ENCODE data around the gene TNNI3. TPM values are rescaled to one million over a fixed set of nuclear protein-coding genes. Genes with fewer than 3 reads are reported as not detected.

TNNI3 gene
- total RNA-seq, 2 experiments from 2014 or later: not detected

- Mint-ChIP-seq H3K4me3 (no peak overlapping the region), H3K4me1 (ENCODE audit: low read depth) (no peaks in the 10 kb centered on the region), H3K27me3 (peaks cover 14% of the 10 kb centered on the region), H3K9me3 (no peaks in the 10 kb centered on the region), H3K36me3 (ENCODE audit: low read depth) (no peaks in the 10 kb centered on the region), H3K27ac (no peak overlapping the region)
- H3K4me3 ChIP-seq (ENCODE audit: low read length): no peak overlapping the region
- ATAC-seq (ENCODE audit: poor library complexity): no peak
- H3K4me1 ChIP-seq (ENCODE audit: insufficient read depth, low read length): no peaks in the 10 kb centered on the region
- DNase-seq: no peak
- intact Hi-C loops (cut with DNase I, micrococcal nuclease): no loop called here
- POLR2A ChIA-PET: no interaction called here
- H3K27me3 ChIP-seq (ENCODE audit: control insufficient read depth in 1 of 2, insufficient read depth in 2 of 2, low read length in 2 of 2): peaks cover 4 to 5% of the 10 kb centered on the region in 2 experiments
- H3K9me3 ChIP-seq (ENCODE audit: control insufficient read depth in 1 of 2, insufficient read depth in 1 of 2, low read length in 2 of 2): no peaks in the 10 kb centered on the region
- H3K27ac ChIP-seq (ENCODE audit: low read depth in 1 of 2, low read length in 2 of 2): no peak overlapping the region
- H3K36me3 ChIP-seq (ENCODE audit: insufficient read depth, low read length): no peaks in the 10 kb centered on the region
- CTCF ChIA-PET: no interaction called here
- TF ChIP-seq, protein P1, sequence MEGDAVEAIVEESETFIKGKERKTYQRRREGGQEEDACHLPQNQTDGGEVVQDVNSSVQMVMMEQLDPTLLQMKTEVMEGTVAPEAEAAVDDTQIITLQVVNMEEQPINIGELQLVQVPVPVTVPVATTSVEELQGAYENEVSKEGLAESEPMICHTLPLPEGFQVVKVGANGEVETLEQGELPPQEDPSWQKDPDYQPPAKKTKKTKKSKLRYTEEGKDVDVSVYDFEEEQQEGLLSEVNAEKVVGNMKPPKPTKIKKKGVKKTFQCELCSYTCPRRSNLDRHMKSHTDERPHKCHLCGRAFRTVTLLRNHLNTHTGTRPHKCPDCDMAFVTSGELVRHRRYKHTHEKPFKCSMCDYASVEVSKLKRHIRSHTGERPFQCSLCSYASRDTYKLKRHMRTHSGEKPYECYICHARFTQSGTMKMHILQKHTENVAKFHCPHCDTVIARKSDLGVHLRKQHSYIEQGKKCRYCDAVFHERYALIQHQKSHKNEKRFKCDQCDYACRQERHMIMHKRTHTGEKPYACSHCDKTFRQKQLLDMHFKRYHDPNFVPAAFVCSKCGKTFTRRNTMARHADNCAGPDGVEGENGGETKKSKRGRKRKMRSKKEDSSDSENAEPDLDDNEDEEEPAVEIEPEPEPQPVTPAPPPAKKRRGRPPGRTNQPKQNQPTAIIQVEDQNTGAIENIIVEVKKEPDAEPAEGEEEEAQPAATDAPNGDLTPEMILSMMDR (IDR thresholded peaks at IDR 0.05): no peak
Measured at GRCh38 chr19:55188625-55189024, 31.1 kb upstream of the TNNI3 start.

DNA sequence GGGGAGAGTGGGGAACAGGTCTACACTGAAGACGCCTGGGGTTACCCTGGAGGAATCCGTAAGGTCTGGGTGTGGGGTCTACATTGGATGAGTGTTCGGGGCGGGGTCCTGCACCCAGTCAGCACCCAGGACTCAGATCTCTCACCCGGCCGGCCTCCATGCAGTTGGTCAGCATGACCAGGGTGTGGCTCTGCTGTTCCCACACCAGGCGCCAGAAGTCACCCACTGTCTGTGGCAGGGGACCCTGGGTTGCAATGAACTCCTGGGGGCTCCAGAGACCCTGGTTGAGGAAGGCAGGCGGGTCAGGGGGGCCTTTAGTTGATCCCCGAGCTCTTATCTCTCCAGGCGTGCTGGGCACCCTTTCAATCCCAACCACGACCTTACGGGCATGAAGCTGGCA, 28.5 kb upstream of the TNNI3 start:
- H3K36me3 Mint-ChIP-seq (ENCODE audit: low read depth): no peaks in the 10 kb centered on the region
- H3K36me3 ChIP-seq (ENCODE audit: insufficient read depth, low read length): no peaks in the 10 kb centered on the region
- ChIA-PET POLR2A (no interaction called here), CTCF (no interaction called here)
- ATAC-seq (ENCODE audit: poor library complexity): no peak
- peaks cover 31% of the 10 kb centered on the region for H3K27me3 Mint-ChIP-seq
- no peaks in the 10 kb centered on the region for H3K9me3 Mint-ChIP-seq
- no peaks in the 10 kb centered on the region for H3K4me1 Mint-ChIP-seq (ENCODE audit: low read depth)
- no peak overlapping the region for H3K27ac Mint-ChIP-seq
- H3K4me3 Mint-ChIP-seq: no peak overlapping the region
- H3K4me3 ChIP-seq (ENCODE audit: low read length): no peak overlapping the region
- peaks cover 21 to 22% of the 10 kb centered on the region in 2 experiments for H3K27me3 ChIP-seq (ENCODE audit: control insufficient read depth in 1 of 2, insufficient read depth in 2 of 2, low read length in 2 of 2)
- no peak for DNase-seq
- peaks cover 0 to 10% of the 10 kb centered on the region in 2 experiments for H3K9me3 ChIP-seq (ENCODE audit: control insufficient read depth in 1 of 2, insufficient read depth in 1 of 2, low read length in 2 of 2)
- H3K27ac ChIP-seq (ENCODE audit: low read depth in 1 of 2, low read length in 2 of 2): no peak overlapping the region
- intact Hi-C loops (cut with DNase I, micrococcal nuclease): no loop called here
- no peaks in the 10 kb centered on the region for H3K4me1 ChIP-seq (ENCODE audit: insufficient read depth, low read length)
- TF ChIP-seq, protein P1 (IDR thresholded peaks at IDR 0.05): no peak

GRCh38 chr19:55181740-55182139, 24.2 kb upstream of the TNNI3 start:
- H3K27me3 ChIP-seq (ENCODE audit: control insufficient read depth in 1 of 2, insufficient read depth in 2 of 2, low read length in 2 of 2): peaks cover 52 to 54% of the 10 kb centered on the region in 2 experiments
- peaks cover 68% of the 10 kb centered on the region for H3K27me3 Mint-ChIP-seq
- no peaks in the 10 kb centered on the region for H3K9me3 Mint-ChIP-seq
- H3K27ac ChIP-seq (ENCODE audit: low read depth in 1 of 2, low read length in 2 of 2): no peak overlapping the region
- intact Hi-C loops (cut with DNase I, micrococcal nuclease): no loop called here
- H3K36me3 ChIP-seq (ENCODE audit: insufficient read depth, low read length): no peaks in the 10 kb centered on the region
- TF ChIP-seq, protein P1 (IDR thresholded peaks at IDR 0.05): no peak
- ChIA-PET CTCF (no interaction called here), POLR2A (no interaction called here)
- peaks cover 27% of the 10 kb centered on the region for H3K4me1 ChIP-seq (ENCODE audit: insufficient read depth, low read length)
- H3K4me1 Mint-ChIP-seq (ENCODE audit: low read depth): peaks cover 23% of the 10 kb centered on the region
- ATAC-seq (ENCODE audit: poor library complexity) (no peak), DNase-seq (no peak)
- no peak overlapping the region for H3K27ac Mint-ChIP-seq
- H3K4me3 ChIP-seq (ENCODE audit: low read length): no peak overlapping the region
- H3K4me3 Mint-ChIP-seq: no peak overlapping the region
- H3K36me3 Mint-ChIP-seq (ENCODE audit: low read depth): no peaks in the 10 kb centered on the region
- H3K9me3 ChIP-seq (ENCODE audit: control insufficient read depth in 1 of 2, insufficient read depth in 1 of 2, low read length in 2 of 2): peaks cover 0 to 32% of the 10 kb centered on the region in 2 experiments
